Measurements from ENCODE around the gene CLEC4D.
"Not testable (repeated sequence)": the region's sequence is repeated elsewhere in the genome, so short reads cannot be mapped to it uniquely, and the experiment has no call there.

CLEC4D gene

DNA sequence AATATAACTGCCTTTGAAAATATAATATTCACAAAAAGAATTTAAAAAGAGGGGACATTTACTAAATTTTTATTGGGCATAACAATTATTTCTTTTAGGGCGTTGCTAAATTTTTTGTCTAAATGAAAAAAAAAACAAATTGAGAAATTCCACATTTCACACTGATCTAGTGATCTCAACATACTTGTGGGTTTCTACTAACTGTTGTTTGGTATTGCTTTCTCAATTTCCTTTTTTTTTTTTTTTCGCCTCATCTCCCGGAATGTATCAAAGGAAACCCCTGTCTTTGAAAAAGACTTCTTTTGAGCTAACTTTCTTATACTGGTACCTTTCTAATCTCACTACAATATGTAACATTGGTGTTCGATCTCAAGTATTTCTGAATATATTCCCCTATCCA, at the start of gene CLEC4D:
TSS of gene CLEC4D (plus strand) at position 248 of the 400 bp plus-strand sequence. CDS start 230 bp downstream, outside the sequence.
- no peak for DNase-seq (ENCODE audit: insufficient read length, low spot score)
- TF ChIP-seq POLR2A (IDR thresholded peaks at IDR 0.05; ENCODE audit: low read depth, low read length) = no peak
- FAIRE-seq = no peak

DNA sequence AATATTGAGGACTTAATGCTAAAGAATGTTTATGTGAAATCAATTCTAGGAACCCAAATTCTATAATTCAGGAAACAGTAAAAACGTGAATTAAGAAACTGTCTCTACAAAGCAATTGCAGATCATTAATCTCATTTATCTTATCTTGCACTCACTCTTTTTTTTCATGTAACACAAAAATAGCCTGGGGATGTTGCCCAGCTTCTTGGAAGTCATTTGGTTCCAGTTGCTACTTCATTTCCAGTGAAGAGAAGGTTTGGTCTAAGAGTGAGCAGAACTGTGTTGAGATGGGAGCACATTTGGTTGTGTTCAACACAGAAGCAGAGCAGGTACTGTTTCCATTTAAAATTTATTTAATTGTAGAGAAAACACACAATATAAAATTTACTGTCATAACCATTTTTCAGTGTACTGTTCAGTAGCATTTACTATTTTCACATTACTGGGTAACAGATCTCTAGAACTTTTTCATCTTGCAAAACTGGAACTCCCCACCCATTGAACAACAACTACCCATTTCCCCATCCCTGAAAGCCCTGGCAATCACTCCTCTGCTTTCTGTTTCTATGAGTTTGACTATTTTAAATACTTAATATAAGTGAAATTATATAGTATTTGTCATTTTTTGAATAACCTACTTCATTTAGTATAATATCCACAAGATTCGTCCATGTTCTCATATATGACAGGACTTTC, 47.9 kb upstream of the CLEC4D start:
- DNase-seq (ENCODE audit: insufficient read length, low spot score) (no peak), FAIRE-seq (no peak)
- TF ChIP-seq POLR2A (IDR thresholded peaks at IDR 0.05; ENCODE audit: low read depth, low read length) = no peak

DNA sequence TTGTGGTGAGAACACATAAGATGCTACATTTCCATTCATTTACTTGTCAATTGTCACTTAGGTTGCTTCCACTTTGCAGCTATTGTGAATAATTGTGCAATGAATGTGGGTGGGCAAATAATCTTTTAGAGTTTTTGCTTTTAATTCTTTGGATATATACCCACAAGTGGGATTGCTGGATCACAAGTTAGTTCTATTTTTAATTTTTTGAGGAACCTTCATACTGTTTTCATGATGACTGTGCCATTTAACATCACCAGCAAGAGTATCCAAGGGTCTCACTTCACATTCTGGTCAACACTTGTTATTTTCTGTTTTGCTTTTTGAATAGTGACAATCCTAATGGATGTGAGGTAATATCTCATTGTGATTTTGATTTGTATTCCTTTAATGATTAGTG, 47.1 kb upstream of the CLEC4D start:
- FAIRE-seq = no peak

DNA sequence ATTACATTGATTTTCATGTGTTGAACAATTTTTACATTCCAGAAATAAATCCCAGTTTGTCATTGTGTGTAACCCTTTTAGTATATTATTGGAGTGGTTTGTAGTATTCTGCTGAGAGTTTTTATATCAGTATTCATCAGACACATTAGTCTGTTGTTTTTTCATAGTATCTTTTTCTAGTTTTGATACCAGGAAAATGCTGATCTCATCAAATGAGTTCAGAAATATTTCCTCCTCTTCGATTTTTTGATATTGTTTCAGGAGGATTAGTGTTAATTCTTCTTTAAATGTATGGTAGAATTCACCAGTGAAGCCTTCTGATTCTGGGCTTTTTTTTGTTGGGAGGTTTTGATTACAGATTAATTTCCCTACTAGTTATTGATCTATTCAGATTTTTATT, 42.2 kb upstream of the CLEC4D start:
- DNase-seq (ENCODE audit: insufficient read length, low spot score) (no peak), FAIRE-seq (no peak)
- no peak for TF ChIP-seq POLR2A (IDR thresholded peaks at IDR 0.05; ENCODE audit: low read depth, low read length)

More for the DNA sequence above, 47.1 kb upstream of the CLEC4D start:
- TF ChIP-seq POLR2A (IDR thresholded peaks at IDR 0.05; ENCODE audit: low read depth, low read length) = no peak
- no peak for DNase-seq (ENCODE audit: insufficient read length, low spot score)

DNA sequence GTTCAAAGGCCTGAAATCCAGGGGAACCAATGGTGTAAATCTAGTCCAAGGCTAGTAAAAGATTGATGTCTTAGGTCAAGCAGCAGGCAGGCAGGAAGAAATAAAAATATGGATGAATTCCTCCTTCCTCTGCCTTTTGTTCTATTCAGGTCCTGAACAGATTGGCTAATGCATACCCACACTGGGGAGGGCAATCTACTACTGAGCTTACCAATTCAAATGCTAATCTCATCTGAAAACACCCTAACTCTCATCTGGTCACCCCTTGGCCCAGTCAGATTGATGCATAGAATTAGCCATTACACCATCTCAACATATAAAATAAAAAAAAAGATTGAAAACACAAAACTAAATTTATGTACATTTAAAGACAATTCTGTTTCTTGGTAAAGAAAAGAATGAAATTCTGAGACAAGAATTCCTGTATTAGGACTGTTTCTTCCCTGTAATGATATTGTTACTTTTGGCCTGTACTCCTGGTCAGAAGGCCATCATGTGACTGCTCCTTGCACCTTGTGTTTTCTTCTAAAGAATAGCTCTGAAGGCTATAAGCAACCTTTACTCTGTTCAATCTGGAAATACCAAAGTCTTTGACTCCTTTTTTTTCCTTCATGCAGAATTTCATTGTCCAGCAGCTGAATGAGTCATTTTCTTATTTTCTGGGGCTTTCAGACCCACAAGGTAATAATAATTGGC, 37.6 kb upstream of the CLEC4D start:
- DNase-seq (ENCODE audit: insufficient read length, low spot score) (no peak), FAIRE-seq (no peak)
- no peak for TF ChIP-seq POLR2A (IDR thresholded peaks at IDR 0.05; ENCODE audit: low read depth, low read length)

DNA sequence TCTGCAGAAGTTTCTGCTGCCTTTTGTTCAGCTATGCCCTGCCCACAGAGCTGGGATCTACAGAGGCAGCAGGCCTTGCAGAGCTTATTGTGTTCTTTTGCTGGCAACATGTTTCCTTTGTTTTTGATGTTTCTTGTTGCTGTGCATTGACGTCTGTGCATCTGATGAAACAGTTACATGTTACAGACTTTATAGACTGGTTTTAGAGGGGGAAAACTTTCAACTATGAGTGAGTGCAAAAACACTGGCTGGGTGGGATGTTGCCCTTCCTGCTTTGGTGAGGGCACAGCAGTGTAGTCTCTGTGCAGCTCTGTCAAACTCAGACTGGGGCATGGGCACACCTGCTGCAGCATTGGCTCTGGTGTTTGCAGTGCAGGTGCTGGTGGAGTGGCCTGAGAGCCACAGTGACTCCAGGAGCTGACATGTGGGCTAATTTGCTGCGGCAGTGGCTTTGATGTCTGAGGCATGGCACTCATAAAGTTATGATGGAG, 30.7 kb upstream of the CLEC4D start:
- DNase-seq (ENCODE audit: insufficient read length, low spot score) (no peak), FAIRE-seq (no peak)
- TF ChIP-seq POLR2A (IDR thresholded peaks at IDR 0.05; ENCODE audit: low read depth, low read length) = no peak

DNA sequence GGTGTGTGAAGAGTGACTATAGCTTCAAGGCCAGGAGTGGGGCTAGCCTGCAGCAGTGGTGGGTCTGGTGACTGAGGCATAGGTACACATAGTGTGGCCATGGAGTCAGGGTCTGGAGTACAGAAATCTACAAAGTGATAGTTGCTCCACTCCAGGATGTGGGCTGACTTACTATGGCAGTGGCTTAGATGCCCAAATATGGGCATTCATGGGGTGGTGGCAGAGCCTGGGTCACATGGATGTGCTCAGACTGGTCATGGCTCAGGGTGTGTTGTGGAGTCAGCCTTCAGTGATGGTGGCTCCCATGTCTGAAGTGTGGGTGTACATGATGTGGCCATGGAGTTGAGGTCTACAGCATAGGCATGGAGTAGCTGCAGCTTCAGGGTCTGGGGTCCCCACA, 30.2 kb upstream of the CLEC4D start:
- TF ChIP-seq POLR2A (IDR thresholded peaks at IDR 0.05; ENCODE audit: low read depth, low read length) = no peak
- no peak for FAIRE-seq
- DNase-seq (ENCODE audit: insufficient read length, low spot score) = no peak

DNA sequence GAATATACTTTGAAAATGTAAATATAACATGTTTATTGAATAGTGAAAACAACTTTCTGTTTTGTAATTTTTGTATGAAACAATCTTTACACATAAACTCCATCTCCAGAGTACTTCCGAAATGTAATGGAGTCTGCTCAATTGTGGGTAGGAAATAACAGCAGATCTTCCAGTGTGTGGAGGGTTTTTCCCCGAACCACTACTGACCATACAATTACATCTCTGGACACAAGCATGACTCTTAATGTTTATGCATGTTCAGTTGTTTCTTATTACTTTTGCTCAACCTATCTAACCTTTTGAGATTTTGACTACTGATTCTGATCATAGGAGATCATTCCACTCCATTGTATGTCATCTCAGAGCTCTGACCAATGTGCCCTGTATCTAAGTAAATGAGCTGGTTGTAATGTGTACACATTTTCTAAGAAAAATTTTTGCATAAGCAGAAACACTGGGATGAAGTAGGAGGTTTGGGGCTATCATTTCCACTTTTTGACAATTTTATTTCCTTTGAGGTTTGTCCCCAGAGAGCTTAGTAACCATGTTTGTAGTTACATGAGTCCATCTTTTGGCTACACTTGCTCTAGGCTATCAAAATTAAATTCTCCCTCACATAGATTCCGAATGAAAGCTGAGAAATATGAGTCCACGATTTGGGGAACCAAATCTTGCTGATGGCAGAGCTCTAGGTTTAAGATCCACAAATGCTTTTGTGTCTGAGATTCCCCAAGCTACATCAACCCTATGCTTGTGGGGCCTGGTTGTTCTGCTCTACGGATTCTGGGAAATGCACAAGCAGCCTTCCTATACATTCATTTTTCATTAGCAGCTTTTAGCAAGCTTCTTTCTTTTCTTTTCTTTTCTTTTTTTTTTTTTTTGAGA, 21.4 kb upstream of the CLEC4D start:
- TF ChIP-seq POLR2A (IDR thresholded peaks at IDR 0.05; ENCODE audit: low read depth, low read length) = no peak
- no peak for DNase-seq (ENCODE audit: insufficient read length, low spot score)
- FAIRE-seq = no peak

DNA sequence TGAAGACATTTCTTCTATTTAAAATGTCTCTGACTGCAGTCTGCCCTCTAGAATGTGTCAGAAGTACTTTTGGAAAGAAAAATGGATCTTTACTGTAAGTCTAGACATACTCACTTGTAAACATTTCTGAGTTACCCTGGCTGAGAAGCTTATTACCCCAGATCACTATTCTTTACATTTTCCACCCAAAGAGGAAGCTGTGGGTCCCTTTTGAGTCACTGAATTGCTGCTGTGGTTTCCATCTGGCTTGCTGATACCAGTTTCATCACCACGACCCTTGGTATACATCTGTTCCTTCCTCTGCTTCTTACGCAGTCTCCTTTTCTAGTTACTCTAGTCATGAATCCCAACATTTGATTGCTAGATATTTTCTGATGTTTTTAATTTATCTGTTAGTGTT, 20.2 kb upstream of the CLEC4D start:
- no peak for TF ChIP-seq POLR2A (IDR thresholded peaks at IDR 0.05; ENCODE audit: low read depth, low read length)
- FAIRE-seq = no peak
- no peak for DNase-seq (ENCODE audit: insufficient read length, low spot score)

DNA sequence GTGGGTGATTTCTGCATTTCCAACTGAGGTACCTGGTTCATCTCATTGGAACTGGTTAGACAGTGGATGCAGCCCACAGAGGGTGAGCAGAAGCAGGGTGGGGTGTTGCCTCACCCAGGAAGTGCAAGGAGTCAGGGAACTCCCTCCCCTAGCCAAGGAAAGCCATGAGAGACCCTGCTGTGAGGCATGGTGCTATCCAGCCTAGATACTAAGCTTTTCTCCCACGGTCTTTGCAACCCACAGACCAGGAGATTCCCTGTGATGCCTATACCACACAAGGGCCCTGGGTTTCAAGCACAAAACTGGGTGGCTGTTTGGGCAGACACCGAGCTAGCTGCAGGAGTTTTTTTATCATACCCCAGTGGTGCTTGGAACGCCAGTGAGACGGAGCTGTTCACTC, 17.6 kb upstream of the CLEC4D start:
- DNase-seq (ENCODE audit: insufficient read length, low spot score); FAIRE-seq: not testable (repeated sequence)

DNA sequence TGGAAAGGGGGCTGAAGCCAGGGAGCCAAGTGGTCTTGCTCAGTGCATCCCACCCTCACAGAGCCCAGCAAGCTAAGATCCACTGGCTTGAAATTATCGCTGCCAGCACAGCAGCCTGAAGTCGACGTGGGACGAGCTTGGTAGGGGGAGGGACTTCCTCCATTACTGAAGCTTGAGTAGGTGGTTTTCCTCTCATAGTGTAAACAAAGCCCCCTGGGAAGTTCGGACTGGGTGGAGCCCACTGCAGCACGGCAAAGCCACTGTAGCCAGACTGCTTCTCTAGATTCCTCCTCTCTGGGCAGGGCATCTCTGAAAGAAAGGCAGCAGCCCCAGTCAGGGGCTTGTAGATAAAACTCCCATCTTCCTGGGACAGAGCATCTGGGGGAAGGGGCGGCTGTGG, 17.2 kb upstream of the CLEC4D start:
- not testable (repeated sequence) for FAIRE-seq; DNase-seq (ENCODE audit: insufficient read length, low spot score)

DNA sequence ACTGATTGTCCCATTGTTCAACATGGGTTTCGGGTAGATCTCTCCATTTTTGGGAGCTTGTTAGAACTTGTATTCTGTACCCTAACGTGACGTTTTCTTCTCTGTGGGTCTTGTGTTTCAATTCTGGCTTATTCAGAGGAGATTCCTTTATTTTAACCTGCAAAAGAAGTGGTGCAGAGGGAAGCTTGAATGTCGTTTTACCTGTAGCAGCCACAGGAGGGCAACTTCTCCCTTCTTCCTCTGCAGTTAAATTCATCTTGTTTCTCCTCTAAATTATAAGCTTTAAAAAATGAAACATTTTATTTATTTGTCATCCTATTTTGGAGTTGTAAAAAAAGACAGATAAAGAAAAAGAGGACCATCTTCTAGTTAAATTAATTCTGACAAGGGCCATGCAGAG, 13.7 kb upstream of the CLEC4D start:
- no peak for FAIRE-seq

DNA sequence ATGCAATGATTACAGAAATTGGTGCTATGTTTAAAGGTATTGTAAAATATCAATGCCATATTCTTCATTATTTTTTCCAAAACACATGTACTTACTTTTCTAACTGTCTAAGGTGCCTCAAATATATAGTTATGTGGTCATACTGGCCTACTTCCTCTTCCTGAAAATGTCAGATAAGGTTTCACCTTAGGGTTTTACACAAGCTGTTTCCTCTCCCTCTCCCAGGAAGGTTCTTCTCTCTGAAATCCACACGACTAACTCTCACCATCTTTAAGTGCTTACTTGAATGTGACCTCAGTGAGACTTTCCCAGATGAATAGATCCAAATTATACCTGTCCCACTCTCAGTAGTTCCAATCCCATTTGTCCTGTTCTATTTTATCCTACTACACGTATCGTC, 11.6 kb upstream of the CLEC4D start:
- FAIRE-seq = no peak
- DNase-seq (ENCODE audit: insufficient read length, low spot score) = no peak
- no peak for TF ChIP-seq POLR2A (IDR thresholded peaks at IDR 0.05; ENCODE audit: low read depth, low read length)

More for the DNA sequence above, 13.7 kb upstream of the CLEC4D start:
- DNase-seq (ENCODE audit: insufficient read length, low spot score) = no peak
- no peak for TF ChIP-seq POLR2A (IDR thresholded peaks at IDR 0.05; ENCODE audit: low read depth, low read length)

DNA sequence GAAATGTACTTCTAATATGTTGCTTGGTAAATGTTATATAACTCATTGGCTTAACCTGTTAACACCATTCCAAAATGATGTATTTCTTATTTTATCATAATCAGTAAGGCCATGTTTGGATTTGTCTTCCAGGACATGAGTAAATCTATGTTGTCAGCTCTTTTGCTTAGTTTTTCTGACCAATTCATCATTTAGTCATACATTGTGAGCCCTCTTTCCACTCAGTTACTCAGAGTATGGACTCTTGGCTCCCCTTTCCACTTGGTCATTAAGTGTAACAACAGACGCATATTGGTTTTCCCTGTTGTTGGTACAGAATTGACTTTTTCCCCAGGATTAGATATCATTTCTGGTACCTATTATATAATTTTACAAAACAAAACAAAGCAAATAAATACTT, 9.0 kb upstream of the CLEC4D start:
- no peak for TF ChIP-seq POLR2A (IDR thresholded peaks at IDR 0.05; ENCODE audit: low read depth, low read length)
- DNase-seq (ENCODE audit: insufficient read length, low spot score) (no peak), FAIRE-seq (no peak)
